K562 (cell line): ENCODE measurements around the gene GRB2. TPM values are rescaled to one million over a fixed set of nuclear protein-coding genes. Genes with fewer than 3 reads are reported as not detected.

Experiments used
- ARID1B ChIP-seq: fragments of 450-650 bp; IDR thresholded peaks from 2 replicates; pipeline ENCODE4 v1.6.1; 2016; ENCODE audit warnings: antibody characterized with exemption, mild to moderate bottlenecking, inconsistent platforms
- BRD9 ChIP-seq: fragments of 450-650 bp; IDR thresholded peaks from 2 replicates; pipeline ENCODE4 v1.6.1; 2018; ENCODE audit warnings: low read depth; ENCODE audit not compliant: partially characterized antibody
- CXXC5 ChIP-seq: fragments of 250-450 bp; sonication (Bioruptor Pico); IDR thresholded peaks from 2 replicates; pipeline ENCODE4 v1.8.0; 2022; ENCODE audit warnings: inconsistent platforms, mild to moderate bottlenecking, moderate library complexity
- DPF2 ChIP-seq: fragments of 450-650 bp; IDR thresholded peaks from 2 replicates; pipeline ENCODE4 v1.6.1; 2016
- HDAC1 ChIP-seq, 2 experiments: fragments of 450-650 bp; IDR thresholded peaks; 2 replicates each; pipeline ENCODE4 v1.6.1; 2016 to 2017; ENCODE audit warnings: inconsistent platforms in 1 of 2, mild to moderate bottlenecking in 1 of 2, moderate library complexity in 1 of 2
- IRF9 ChIP-seq: fragments of 450-650 bp; IDR thresholded peaks from 2 replicates; pipeline ENCODE4 v1.6.1; 2016; ENCODE audit warnings: missing biosample characterization, missing genetic modification characterization
- KLF16 ChIP-seq: IDR thresholded peaks from 2 replicates; pipeline ENCODE4 v1.6.1; 2016; ENCODE audit warnings: antibody characterized with exemption
- MCM2 ChIP-seq: fragments of 450-650 bp; IDR thresholded peaks from 2 replicates; pipeline ENCODE4 v1.6.1; 2017; ENCODE audit warnings: low read depth, mild to moderate bottlenecking
- MEF2D ChIP-seq: conservative IDR thresholded peaks from 2 replicates; pipeline ENCODE4 v1.6.1; 2016; ENCODE audit warnings: low read depth, missing genetic modification characterization, missing compliant biosample characterization
- MTA2 ChIP-seq: fragments of 450-650 bp; IDR thresholded peaks from 2 replicates; pipeline ENCODE4 v1.6.1; 2016; ENCODE audit warnings: low read depth
- RAD21 ChIP-seq, 2 experiments: fragments of 250-450 bp in 1 of 2; fragments of 450-650 bp in 1 of 2; sonication (Bioruptor Pico) in 1 of 2; formaldehyde crosslinking in 1 of 2; IDR thresholded peaks in 1 of 2; conservative IDR thresholded peaks in 1 of 2; 2 replicates each; pipeline versions ENCODE4 v1.4.0 to v1.8.0; 2020 to 2022; ENCODE audit warnings: mild to moderate bottlenecking in 2 of 2, moderate library complexity in 1 of 2
- SMAD4 ChIP-seq: fragments of 250-450 bp; sonication (Bioruptor Pico); conservative IDR thresholded peaks from 2 replicates; pipeline ENCODE4 v1.8.0; 2021; ENCODE audit warnings: inconsistent platforms, mild to moderate bottlenecking, moderate library complexity
- U2AF1 ChIP-seq: fragments of 200-400 bp; formaldehyde crosslinking; optimal IDR thresholded peaks from 2 replicates; pipeline ENCODE3; 2017; ENCODE audit warnings: mild to moderate bottlenecking, low read depth, low read length, moderate library complexity
- UBTF ChIP-seq, 2 experiments: IDR thresholded peaks; 2 replicates each; pipeline ENCODE4 v1.6.1; 2012; ENCODE audit warnings: improper control_type of control experiment in 2 of 2, low read depth in 2 of 2, low read length in 2 of 2, borderline replicate concordance in 1 of 2
- ZBTB40 ChIP-seq, 2 experiments: fragments of 450-650 bp in 1 of 2; sonication (generic) in 1 of 2; formaldehyde crosslinking in 1 of 2; IDR thresholded peaks; 2 replicates each; pipeline versions ENCODE4 v1.7.1 to v1.9.0; 2016 to 2022; ENCODE audit warnings: inconsistent platforms in 1 of 2, mild to moderate bottlenecking in 1 of 2, missing genetic modification reagents in 1 of 2
- ZBTB8A ChIP-seq: fragments of 450-650 bp; IDR thresholded peaks from 2 replicates; pipeline ENCODE4 v1.6.1; 2018; ENCODE audit warnings: mild to moderate bottlenecking, moderate library complexity; ENCODE audit not compliant: partially characterized antibody
- ZNF561 ChIP-seq: fragments of 450-650 bp; formaldehyde crosslinking; conservative IDR thresholded peaks from 2 replicates; pipeline ENCODE4 v1.4.0; 2020; ENCODE audit warnings: mild to moderate bottlenecking, moderate library complexity
- polyA plus RNA-seq, 8 experiments: library from polyadenylated mRNA; depleted of rRNA in 4 of 8; stranded (reverse) in 5 of 8; unstranded in 3 of 8; fragments of >200 nt; fragmentation: Nextera tagmentation in 2 of 8; fragmentation: Illumina TruSeq in 1 of 8; extraction: Ambion mirVana in 2 of 8; extraction: Trizol in 1 of 8; gene quantifications; 2 replicates each; pipeline versions ENCODE4 v1.2.1 to v1.2.3, GENCODE V29; 2011 to 2014; ENCODE audit warnings: inconsistent platforms in 1 of 8, missing spikeins in 1 of 8
- total RNA-seq, 7 experiments: library from RNA; depleted of rRNA in 6 of 7; stranded (reverse); fragments of >200 nt in 6 of 7; fragmentation: Illumina TruSeq in 2 of 7; extraction: Trizol in 2 of 7; gene quantifications; 2 replicates each; pipeline versions ENCODE4 v1.2.1 to v1.2.3, GENCODE V29; 2011 to 2021; ENCODE audit warnings: low replicate concordance in 1 of 7

GRB2 gene
- total and polyA plus RNA-seq, 9 of the 15 experiments (the other 6 are each of a cell fraction or from before 2014, with no cell fraction given) = 57.2 to 136 (median 84.8) TPM

GRCh38 chr17:75338335-75338734 lies 67.1 kb downstream of the GRB2 start (continued):
- TF ChIP-seq ZBTB8A (no peak), DPF2 (peak; percentile 79; the same call in 1 of the 2 replicates), CXXC5 (CRISPR knock-in tag) (peak; percentile 55), U2AF1 (no peak), IRF9 (tag) (no peak), HDAC1 (IDR thresholded peaks at IDR 0.05) (peak in 1 of 2 experiments; percentile 48; a peak in 1 of 4 replicates), UBTF (IDR thresholded peaks at IDR 0.05; ENCODE audit: borderline replicate concordance in 1 of 2, low read depth in 2 of 2, low read length in 2 of 2) (no peak), SMAD4 (CRISPR knock-in tag) (peak; percentile 58; the same call in 1 of the 2 replicates), ZBTB40 (IDR thresholded peaks at IDR 0.05) (peak; percentile 34; the same call in 1 of the 2 replicates), ZBTB40 (CRISPR knock-in tag; IDR thresholded peaks at IDR 0.05) (no peak), BRD9 (no peak), MEF2D (no peak), KLF16 (no peak), RAD21 (CRISPR knock-in tag; conservative IDR thresholded peaks at IDR 0.05 in 1 of 2, IDR thresholded peaks at IDR 0.05 in 1 of 2) (no peak), ARID1B (peak; percentile 50), MCM2 (no peak), ZNF561 (CRISPR knock-in tag) (no peak), MTA2 (no peak)
